ENCODE data around the gene DYNC1I1. TPM values are rescaled to one million over a fixed set of nuclear protein-coding genes. Genes with fewer than 3 reads are reported as not detected.

Gene DYNC1I1
- 24.3 TPM for total RNA-seq
- long read RNA-seq, transcript DYNC1I1-205 (17 exons, 2,947 nt), result major isoform, 39 of 87 reads
- long read RNA-seq, transcript DYNC1I1-202 (16 exons, 2,843 nt), result minor isoform, 25 of 87 reads
- long read RNA-seq, partial matches to known transcripts, result 5 of 87 reads
- long read RNA-seq, other reads (novel, unspliced or antisense), result 16 of 87 reads

DNA sequence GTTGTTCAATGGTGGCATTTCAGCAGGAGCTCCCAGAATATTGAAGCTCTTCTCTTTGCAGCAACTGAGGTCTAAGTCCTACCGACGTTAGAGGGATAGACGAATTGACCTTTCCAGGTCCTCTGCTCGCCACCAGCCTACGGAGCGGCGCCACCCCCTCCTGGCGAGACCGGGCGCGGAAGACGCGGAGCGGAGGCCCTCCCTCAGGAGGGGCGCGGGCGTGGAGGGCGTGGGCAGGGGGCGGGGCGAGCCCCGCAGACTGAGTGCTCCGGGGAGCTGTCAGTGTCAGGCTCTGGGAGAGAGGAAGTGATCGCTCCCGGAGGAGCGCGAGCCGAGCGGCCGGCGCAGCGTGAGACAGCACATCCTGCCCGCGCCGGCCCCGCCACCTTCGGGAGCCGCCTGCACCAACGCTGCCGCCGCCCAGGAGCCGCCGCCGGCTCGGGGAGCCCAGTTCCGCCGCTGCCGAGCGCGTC is at the start of gene DYNC1I1:
DYNC1I1 (plus strand) TSS at position 257 of the 473 bp plus-strand sequence. CDS start 32,176 bp downstream, outside the sequence.
- intact Hi-C loops (cut with DNase I), result no loop called here
- peak; percentile 87 for DNase-seq (ENCODE audit: low spot score)

DNA sequence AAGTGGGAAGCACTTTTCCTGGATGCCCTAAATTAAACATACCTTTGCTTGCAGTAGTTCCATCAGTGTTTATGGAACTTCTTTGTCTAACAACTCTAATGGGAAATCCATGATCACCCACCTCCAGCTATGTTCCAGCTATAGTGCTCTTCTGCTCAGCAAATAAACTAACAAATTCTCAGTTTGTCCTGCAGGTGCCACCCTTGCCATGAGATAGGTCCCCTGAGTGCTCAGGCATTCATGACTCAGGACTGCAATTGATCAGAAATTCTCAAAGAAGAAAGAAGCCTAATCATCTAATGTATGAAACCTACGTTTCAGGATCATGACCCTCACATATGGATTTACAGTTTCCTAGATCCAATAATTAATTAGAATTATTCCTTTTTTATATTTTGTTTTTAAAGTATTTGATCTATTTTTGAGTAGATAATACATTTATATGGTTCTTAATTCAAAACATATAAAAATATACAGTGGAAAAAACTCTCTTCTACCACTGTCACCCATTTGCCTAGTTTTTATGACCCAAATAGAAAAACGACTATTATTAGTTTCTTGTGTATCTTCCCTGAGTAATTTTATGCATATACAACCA is 48.7 kb upstream of the DYNC1I1 start:
- intact Hi-C loops (cut with DNase I), result loop anchor here (1.0 kb wide), 1 partner anchor 148 kb away; no protein-coding TSS in a partner anchor
- no peak for DNase-seq (ENCODE audit: low spot score)

DNA sequence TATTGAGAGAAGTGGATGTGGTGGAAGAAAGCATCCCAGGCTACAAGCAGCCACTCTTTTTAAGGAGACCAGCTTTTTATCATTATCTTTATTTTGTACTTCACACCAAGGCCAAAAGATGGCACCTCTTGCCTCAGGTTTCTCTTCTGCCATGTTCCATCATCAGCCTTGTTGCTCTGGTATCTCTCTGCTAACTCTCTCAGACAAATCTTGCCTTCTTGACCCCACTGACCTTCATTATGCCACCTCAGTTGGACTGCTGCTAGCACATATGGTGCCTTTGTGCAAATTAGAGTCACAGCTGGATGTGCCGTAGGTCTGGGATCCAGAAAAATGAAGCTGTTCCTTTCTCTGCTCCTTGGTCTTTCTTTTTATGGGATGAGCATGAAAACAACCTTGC is 47.1 kb upstream of the DYNC1I1 start:
- no peak for DNase-seq (ENCODE audit: low spot score)
- intact Hi-C loops (cut with DNase I), result no loop called here

DNA sequence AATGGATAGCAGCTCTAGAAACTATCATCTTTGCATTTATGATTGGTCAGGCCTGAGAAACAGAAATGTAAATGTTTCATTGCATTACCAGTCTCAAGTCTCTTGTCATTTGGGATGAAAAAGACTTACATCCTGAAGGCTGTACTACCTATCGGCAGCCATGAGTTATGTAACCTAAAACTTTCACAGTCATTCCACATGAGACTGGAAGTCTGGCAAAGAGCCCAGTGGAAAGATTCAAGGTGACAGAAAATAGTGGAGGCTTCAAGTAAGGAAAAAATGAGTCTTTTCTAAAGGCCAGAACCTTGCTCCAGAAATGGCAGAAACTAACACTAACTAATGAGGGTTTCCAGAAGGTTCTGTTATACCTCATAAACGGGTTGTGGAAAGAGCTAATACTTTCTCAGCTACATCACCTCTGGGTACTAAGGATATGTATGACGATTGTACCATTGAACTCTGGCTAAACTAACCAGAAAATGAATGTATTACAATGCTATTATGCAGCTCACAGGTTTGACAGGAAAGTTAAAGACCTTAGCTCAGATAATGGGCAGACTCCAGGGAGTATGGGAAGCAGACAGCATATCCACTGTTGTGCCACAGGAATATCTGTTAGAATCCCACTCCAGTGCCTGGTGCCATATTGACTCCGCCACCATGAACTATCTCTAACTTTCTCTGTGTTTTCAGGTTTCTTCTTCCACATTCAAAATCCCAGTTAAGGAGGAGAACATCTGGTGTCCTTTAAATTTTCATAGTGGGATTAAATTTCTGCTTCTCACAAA is 41.7 kb upstream of the DYNC1I1 start:
- intact Hi-C loops (cut with DNase I), result no loop called here
- DNase-seq (ENCODE audit: low spot score), result no peak

DNA sequence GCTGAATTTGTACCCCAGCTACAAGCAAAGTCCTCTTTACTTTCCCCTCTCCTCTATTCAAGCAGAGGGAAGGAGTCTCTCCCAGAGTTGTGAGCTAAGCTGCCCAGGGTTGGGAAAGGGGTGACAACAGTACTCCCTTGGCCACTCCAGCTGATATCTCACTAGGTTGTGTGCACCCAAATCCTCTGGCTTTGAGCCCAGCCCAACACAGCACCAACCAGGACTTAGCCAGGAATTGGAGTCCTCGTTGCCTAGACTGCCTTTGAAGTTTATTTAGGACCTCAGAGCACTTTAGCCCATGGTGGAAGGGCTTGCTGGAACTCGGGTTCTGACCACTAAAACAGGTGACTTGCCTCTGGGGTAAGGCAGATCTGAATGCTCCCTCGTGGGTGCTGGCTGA is 35.7 kb upstream of the DYNC1I1 start:
- no peak for DNase-seq (ENCODE audit: low spot score)
- intact Hi-C loops (cut with DNase I), result no loop called here

DNA sequence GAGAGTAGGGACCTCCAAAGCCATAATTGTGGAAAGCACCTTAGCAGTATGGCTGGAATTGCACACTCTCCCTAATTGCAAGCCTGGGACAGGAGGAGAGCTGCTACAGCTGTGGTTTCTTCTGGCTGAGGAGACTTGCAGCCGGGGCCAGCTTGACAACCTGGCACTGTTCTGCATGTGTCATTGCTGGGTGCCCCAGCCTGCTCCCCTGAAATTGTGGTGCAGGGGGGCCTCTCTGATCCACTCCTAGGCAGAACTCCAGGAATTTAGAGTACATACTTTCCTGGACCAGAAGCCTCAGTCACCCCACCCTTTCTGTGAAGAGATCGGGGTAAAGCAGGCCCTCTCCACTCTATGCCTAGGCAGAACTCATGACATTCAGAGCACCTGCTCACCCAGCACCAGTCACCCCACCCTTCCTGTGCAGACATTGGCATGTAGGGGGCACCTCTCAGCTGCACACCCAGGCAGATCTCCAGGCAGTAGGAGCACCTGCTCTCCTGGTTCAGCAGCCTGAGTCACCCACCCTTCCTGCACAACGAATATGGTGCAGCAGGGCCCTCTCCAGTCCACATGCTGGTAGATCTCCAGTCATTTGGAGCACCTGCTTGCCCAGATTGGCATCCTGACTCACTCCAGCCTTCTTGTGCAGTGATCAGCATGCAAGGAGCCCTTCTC is 34.4 kb upstream of the DYNC1I1 start:
- no peak for DNase-seq (ENCODE audit: low spot score)
- intact Hi-C loops (cut with DNase I), result no loop called here

DNA sequence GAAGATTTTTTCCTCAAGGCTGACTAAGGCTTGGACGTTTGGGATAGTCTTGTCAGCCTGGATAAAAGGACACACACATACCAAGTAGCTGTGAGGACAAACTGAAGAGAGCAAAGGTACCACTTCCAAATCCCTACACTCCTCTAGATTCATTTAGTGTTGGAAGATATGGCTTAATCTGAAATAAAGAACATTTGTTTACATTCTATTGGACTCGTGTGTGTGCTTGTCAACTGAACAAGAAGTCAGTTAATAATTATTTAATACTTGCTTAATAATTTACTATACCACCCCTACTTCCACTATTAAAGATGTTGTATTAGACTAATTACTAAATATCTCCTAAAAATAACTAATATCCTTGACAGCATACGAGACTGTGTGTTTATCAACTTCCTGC is 23.3 kb upstream of the DYNC1I1 start:
- DNase-seq (ENCODE audit: low spot score), result no peak
- intact Hi-C loops (cut with DNase I), result no loop called here

DNA sequence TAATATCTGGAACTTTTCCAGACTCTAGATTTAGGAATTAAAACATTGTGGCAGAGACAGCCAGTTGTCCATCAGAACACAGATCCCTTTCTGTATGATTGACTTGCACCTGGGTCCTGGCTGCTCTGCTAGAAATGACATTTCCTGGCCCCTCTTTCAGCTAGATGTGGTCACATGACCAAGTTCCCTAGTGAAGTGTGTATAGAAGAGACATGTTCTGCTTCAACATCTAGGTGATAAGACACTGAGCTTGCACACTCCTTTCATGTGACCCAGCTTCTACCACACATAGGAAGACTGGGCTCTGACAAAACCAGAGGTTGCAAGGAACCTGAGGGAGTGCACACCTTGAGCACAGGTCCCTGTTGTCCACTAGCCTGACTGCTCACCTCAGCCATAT is 22.8 kb upstream of the DYNC1I1 start:
- intact Hi-C loops (cut with DNase I), result no loop called here
- no peak for DNase-seq (ENCODE audit: low spot score)

DNA sequence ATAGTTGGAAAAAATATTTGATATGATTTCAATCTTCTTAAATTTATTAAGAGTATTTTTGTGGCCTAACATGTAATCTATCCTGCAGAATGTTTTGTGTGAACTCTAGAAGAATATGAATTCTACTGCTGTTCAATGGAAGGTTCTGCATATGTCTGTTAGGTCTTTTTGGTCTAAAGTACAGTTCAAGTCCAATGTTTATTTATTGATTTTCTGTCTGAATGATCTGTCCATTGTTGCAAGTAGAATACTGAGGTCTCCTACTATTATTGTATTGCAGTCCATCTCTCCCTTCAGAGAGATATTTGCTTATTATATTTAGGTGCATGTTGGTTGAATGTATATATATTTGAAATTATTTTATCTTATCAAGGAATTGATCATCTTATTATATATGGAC is 18.9 kb upstream of the DYNC1I1 start:
- DNase-seq (ENCODE audit: low spot score), result no peak
- intact Hi-C loops (cut with DNase I), result no loop called here

DNA sequence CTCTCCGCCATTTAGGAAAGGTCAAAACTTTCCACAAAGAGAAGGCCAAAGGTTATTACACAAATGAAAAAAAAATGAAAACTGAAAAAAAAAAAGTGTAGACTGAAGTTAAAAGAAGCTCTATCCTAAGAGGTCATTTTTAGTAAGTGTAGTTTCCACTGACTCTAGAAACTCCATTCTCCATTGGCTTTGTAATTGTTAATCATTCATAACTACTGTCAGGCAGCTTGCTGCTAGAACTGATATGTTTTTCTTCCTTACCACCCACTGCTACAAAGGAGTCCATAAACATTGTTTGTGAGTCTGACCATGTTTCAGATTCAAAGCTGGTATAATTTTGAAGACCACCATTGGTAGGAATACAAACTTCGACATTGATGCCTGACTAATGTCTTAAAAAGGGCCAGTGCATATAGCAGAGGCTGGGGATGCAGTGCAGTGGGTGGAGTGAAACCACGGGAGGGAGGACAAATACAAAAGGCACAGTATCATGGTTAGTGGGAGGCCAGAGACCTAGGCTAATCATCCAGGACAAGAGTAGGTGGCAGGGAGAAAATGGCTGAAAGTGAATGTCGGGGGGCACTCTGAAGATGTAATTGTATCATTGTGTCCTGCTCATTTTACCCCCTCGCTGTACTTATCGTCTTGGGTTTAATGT is 16.9 kb upstream of the DYNC1I1 start:
- intact Hi-C loops (cut with DNase I), result no loop called here

DNA sequence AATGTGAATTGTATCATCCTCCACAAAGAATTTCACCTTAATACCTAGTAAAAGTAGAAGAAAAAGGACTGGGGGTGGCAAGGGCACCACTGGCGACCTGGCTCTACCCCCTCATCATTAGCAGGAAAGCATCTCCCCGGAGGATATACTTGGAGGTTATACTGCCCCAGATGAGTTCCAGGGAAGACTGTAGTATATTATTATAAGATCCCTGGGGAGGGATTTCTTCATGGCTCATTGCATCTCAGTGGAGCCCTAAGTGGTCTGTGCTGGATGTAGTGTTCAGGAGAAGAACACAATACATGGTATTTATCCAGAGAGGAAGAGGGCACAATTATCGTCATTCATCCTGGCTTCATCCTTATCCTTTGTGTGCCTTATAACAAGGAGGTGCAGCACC is 14.2 kb upstream of the DYNC1I1 start:
- no peak for DNase-seq (ENCODE audit: low spot score)
- intact Hi-C loops (cut with DNase I), result no loop called here

More for the DNA sequence above, 16.9 kb upstream of the DYNC1I1 start:
- DNase-seq (ENCODE audit: low spot score), result no peak

DNA sequence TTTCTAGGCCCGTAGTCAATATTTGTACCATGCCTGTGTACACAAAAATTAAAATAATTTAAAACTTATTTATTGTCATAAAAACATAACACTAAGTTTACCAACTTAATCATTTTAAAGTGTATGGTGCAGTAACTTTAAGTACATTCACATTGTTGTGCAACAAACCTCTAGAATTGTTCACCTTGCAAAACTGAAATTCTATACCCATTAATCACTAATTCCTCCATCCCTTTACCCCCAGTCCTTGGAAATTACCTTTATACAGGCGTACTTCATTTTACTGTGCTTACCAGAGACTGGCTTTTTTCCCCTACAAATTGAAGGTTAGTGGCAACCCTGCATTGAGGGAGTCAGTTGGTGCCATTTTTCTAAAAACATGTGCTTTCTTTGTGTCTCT is 6.3 kb upstream of the DYNC1I1 start:
- no peak for DNase-seq (ENCODE audit: low spot score)
- intact Hi-C loops (cut with DNase I), result no loop called here

DNA sequence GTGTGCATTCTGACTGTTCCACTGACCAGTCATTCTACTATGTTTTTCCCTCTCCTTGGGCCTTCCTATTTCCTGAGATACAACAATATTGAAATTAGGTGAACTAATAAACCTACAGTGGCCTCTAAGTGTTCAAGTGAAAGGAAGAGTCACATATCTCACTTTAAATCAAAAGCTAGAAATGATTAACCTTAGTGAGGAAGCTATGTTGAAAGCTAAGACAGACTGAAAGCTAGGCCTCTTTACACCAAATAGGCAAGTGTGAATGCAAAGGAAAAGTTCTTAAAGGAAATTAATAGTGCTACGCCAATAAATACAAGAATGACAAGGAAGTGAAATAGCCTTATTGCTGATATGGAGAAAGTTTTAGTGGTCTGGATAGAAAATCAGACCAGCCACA is 5.7 kb upstream of the DYNC1I1 start:
- DNase-seq (ENCODE audit: low spot score), result no peak
- intact Hi-C loops (cut with DNase I), result no loop called here

DNA sequence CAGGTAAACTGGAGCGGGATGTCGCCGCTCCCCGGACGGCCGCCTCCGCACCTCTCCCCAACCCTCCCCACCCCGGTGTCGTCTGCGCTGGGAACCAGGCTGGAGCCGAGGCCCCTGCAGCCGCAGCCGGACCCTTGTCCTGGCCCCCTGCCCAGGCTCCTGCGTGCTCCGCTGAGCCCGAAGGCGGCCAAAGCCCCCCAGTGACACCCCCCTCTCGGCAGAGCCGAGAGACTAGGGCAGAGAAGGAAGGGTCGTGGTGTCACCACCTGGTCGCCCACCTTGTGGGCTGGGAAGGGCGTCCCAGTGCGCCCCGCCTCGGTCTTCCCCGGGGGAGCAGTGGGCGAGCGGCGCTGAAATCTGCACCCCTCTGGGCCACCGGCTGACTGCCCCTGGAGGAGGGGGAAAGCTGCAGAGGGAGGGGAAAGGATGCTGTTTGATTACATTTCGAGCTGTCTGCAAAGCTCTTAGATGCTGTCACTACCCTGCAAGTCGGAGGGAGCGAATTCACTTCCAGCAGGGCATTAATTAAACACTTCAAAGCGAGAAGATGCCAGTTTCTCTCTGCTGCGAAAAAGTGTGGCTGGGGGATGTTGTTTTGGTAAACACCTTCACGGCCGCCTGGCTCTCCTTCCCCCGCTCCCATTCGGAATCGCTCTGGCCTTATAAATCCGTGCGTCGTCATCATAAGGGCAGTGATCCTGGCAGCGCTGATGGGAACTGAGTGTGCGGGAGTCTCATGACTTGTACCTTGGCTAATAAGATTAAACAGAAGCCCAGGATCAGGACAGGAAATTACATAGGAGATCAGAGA is 622 bp downstream of the DYNC1I1 start:
- DNase-seq (ENCODE audit: low spot score), result no peak
- intact Hi-C loops (cut with DNase I), result no loop called here

DNA sequence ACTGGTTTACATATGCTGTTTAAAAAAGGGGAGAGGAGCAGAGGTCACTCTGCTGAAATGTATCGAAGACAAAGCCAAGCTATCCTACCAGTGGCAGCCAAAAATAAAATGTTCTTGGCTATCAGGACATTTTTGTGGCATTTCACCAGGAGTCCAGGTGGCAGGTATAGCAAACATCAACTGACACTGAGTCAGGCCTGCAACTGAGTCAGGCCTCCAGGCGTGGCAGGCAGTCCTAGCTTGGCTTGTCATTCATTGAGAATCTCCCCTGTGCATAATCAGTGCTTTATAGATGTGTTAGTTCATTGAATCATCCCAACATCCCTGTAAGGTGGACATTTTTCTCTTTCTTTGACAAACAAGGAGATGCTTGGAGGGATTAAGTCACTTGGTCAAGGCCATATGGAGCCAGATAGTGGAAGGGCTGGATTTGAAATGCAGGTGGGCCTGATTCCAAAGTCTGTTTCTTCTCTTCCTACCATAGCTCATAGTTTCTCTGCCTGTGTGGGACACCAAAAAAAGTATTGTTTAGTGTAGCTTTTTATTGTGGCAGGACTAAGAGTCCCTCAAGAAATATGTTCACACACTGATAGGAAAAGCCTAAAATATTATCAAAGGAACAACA is 4.3 kb downstream of the DYNC1I1 start:
- no peak for DNase-seq (ENCODE audit: low spot score)
- intact Hi-C loops (cut with DNase I), result no loop called here

DNA sequence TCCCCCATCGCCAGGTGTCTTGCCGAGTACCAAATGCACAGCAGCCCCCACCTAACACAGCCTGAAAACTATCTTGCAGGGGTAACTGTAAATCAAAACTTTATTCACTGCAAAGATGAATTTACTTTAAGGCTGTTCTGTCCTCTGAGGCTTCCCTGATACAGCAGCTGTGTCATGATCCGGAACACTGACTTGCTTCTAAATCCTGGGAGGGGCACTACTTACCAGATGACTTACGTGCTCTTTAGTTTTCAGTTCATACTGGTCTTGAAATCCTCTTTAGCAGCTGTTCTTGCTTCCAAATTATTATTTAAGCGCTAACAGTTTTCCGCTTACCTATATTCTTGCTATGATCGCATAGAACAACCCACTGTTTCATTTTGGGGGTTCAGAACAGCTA is 4.9 kb downstream of the DYNC1I1 start:
- intact Hi-C loops (cut with DNase I), result no loop called here
- no peak for DNase-seq (ENCODE audit: low spot score)

DNA sequence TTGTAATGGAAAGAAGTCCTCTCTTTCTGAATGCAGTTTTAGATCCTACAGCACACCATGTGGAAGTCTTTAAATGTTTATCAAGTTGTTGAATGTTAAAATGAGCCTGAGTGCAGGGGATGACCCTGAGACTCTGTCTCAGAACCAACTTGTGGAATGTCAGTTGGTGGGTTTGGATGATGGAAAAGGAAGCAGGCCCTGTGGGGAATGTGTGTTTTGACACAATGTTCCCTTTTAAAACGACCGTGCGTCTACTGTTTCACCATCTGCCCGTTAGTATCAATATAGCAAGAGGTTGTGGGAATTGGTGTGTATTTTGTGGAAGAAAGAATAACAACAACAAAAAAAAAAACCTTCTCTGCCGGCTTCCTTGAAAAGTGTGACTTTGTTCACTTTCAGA is 8.3 kb downstream of the DYNC1I1 start:
- intact Hi-C loops (cut with DNase I), result no loop called here
- DNase-seq (ENCODE audit: low spot score), result no peak

DNA sequence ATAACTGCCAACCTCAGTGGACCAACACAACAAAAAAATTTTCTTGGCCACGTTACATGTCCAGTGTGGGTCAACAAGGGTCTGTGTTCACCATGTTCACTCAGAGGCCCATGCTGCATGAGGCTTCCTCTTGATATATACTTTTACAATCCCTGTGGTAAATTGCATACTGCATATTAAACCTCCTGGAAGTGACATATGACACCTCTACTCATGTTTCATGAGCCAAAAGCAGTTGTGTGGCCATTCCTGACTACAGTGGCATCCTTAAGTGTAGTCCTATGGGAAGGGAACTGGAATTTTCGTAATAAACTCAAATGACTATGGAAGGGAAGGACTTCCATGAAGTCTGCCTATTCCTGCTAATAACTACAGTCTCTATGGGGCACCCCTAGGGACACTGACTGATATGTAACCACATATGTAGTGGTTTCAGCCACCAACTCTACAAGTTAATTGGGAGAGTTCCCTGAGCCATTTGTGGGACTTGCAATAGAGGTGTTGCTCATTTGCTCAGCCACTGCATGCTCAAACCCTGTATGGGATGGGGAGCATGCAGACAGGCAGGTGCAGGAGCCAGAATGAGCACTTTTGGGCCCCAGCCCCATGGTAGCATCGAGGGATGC is 9.7 kb downstream of the DYNC1I1 start:
- intact Hi-C loops (cut with DNase I), result no loop called here

More for the DNA sequence above, 9.7 kb downstream of the DYNC1I1 start:
- no peak for DNase-seq (ENCODE audit: low spot score)
